Cerebellar nuclear complex (tissue), 1 donor: ENCODE measurements around the gene ALDH6A1.

Source experiments
- DNase-seq, 2 experiments: peaks; one replicate each; lab custom pipeline; 2025; lab: John Stamatoyannopoulos, UW

ALDH6A1 gene

DNA sequence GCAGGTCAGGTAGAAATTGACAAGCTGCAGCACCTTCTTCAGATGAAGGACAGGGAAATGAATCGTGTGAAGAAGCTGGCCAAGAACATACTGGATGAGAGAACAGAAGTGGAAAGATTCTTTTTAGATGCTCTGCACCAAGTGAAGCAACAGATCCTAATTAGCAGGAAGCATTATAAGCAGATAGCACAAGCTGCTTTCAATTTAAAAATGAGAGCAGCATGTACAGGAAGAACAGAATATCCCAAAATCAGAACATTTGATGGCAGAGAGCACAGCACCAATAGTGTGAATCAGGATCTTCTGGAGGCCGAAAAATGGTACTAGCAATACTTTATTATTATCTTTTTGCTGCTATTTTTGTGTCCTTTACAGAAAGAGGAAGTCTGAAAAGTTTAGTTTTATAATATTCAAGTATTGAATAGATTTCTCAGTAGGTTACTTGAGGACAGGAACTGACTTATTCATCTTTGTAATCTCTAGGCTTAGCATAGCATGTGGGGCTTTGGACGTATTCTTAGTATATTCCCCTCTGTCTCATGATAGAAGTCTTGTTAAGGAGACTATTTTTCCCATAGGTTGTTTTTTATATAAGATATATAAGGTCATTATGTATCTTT lies 34.3 kb downstream of the ALDH6A1 start:
- DNase-seq, result no peak

DNA sequence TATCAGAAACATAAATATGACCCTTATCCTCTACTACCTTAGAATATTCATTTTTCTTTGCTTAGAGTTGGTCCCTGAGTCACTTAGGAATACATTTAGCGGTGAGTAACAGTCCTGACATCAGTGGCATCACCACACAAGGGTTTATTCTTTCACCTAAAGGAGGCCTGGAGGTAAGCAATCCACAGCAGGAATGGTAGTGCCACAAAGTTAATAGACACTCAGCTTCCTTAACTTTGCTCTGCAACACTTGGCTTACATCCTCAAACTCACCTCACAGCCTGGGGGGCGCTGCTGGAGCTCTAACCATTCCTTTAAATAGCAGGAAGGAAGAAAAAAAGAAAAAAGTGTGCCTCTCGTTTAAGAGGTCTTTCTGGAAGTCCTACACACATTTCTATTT lies 36.0 kb downstream of the ALDH6A1 start:
- DNase-seq, result no peak

DNA sequence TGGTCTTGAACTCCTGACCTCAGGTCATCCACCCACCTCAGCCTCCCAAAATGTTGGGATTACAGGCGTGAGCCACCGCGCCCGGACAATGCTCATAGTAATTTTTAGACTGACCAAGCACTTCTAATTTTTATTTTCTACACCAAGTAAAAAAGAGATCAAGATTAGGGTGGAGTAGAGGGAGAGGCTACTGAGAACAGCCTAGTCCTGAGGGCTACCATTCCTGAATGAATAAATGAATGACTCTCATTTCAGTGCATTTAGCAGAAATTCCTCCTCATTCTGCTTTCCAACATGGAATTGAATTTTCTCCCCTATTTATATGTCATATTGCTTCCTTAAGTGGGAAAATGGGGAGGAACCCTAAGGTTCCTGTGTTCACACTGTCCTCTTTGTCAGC lies 38.7 kb downstream of the ALDH6A1 start:
- DNase-seq, result no peak

DNA sequence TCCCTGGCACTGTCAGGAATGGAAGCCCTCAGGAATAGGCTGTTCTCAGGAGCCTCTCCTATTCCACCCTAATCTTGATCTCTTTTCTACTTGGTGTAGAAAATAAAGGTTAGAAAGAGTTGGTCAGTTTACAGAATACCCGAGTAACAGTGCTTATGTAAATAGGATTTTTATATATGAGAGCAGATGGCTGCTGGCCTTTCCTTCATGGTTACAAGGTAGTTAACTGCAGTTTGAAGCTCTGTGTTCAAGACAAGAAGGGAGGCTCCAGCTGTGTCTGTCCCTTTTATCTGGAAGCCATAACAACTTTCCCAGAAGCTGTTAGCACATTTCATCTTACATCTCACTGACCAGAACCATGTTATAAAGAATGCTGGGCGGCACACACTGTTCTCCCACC lies 42.0 kb downstream of the ALDH6A1 start:
- DNase-seq, result no peak

DNA sequence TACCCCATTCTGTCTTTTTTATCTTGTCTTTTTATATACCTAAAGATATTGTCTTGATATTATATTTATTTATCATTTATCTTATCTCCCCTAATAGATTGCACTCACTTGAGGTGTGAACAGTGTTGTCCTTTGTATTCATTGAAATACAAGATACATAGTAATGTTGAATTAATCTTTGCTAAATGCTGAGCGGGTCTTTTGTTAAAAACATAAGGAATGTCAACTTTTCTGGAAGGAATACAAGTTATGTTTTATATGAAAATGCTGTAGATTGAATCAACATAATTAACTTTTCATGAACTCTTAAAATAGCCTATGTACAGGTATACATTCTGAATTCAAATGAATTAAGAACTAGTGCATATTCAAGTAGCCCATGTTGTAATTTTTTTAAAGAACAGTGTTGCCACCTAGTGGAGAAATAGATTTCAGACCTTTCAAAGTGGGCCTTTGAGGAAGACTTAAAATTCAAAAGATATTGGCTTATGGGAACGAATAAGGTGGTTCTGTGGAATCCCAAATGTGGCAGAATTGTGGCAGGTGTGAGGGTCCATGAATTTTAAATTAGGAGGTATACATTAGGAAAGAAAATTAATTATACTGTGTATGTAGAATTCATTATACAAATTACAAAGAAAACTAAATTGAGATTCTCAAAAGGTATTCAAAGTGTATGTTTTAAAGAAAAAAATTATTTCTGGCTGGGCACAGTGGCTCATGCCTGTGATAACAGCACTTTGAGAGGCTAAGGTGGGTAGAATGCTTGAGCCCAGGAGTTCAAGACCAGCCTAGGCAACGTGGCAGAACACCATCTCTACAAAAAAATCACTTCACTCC lies 46.0 kb downstream of the ALDH6A1 start:
- DNase-seq, result peak in 1 of 2 experiments; percentile 16

DNA sequence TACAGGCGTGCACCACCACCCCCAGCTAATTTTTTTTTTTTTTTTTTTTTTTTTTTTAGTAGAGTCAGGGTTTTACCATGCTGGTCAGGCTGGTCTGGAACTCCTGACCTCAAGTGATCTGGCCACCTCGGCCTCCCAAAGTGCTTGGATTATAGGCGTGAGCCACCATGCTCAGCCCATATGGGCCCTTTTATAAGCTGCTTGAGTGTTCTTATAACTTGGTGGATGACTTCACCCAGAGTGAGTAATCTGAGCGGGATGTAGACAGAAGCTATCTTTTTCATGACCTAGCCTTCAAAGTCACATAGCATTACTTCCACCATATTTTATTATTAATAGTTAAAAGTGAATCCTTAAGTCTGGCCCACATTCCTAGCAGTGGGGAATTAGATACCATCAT lies 48.7 kb downstream of the ALDH6A1 start:
- no peak for DNase-seq

DNA sequence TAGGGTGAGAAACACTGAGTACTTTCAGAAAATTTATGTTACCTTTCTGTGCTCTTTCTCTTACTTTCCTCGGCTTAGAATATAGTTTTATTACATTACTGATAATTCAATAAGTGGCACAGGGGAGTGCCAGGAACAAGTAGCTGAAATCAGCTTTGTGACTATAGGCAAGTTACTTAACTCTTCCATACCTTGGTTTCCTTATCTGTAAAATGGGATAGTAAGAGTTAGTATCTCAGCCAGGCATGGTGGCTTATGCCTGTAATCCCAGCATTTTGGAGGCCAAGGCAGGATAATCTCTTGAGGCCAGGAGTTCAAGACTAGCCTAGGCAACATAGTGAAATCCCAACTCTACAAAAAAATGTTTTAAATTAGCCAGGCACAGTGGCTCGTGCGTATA lies 49.7 kb downstream of the ALDH6A1 start:
- DNase-seq, result no peak

DNA sequence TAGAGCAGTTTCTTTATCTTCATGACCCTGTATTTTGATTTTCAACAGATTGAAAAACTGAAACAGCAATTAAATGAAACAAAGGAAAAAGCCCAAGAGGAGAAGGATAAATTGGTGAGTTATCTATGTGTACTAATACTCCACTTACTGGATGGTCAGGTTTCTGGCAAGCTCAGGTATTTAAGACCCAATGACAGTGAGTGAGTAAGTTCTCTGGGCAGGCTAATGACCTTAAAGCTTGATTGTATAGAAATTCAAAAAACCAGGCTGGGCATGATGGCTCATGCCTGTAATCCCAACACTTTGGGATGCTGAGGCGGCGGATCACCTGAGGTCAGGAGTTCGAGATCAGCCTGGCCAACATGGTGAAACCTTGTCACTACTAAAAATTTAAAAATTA lies 55.1 kb downstream of the ALDH6A1 start:
- no peak for DNase-seq

DNA sequence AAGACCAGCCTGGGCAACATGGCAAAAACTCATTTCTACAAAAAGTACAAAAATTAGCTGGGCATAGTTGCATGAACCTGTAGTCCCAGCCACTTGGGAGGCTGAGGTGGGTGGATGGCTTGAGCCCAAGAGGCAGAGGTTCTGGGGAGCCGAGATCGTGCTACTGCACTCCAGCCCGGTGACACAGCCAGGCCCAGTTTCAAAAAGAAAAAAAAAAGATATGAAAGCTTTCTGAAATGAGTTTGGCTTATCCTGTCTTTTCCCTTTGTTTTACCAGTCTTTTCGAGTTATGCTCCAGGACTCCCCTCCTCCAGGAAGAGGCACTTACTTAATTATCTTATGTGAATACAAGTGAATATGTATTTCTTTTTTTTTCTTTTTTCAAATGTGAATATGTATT lies 61.9 kb downstream of the ALDH6A1 start:
- DNase-seq, result no peak

DNA sequence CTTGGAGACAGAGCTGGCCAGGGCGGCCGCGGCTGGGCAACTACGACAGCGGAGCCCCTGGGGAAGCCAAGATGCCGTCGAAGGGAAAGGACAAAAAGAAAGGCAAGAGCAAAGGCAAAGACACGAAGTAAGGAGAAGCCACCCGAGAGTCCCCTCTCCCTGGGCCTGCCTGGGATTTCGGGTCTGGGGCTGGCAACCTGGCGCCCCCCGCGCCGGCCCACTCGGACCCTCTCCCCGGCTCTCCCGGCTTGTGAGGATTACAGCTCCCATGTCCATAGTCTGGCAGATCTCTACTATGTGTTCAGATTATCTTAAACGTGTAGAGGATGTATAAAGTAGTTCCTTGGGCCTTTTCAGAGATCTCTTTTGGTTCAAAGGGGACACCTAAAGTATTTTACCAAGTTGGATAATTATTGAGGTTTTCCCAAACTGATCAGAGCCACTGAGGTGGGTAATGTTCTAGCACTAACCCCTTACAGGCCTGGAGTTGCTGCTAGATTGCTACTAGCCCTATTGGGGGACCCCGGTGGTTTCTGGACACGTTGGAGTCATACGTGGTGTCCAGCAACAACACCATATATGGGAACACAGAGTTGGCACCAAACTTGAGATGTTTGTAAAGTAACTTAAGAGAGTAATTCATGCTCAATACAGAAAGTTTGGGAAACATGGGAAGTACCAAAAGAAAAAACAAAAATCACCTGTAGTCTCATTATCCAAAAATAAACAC lies 64.7 kb downstream of the ALDH6A1 start:
- no peak for DNase-seq

DNA sequence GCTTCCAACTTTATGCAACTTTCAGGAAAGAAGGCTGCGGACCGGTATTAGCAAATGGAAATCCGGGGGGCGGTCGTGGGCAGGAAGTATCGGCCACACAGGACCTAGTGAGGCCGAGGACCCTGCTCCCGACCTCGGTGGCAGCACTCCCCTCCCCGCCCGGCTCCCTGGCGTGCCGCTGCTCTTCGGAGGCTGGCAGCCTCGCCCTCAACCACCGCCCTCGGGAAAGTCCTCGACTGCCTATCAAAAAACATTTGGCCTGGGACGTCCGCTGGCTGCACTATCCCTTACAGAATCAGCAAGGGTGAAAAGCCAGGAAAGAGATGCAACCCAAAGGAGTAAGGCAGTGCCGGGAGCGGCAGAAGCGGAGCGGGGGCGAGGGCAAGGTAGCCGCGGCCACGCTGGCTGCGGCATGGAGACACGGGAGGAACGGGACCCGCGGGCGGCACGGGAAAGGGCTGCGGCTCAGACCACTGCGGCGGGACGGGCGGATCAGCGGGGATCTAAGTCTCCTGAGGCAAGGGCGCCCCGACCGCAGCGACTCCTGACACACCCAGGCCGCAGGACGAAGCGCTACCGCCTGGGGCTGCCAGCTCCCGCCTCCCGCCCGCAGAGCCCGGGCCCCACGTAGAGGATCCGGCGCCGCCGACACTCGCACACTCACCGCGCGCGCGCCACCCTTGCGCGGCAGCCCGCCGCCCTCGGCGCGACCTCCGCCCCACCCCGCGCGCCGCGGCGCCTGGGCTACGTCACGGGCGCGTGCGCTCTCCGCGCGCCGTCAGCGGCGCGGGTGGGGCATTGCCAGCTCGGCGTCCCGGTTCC lies 65.5 kb downstream of the ALDH6A1 start, which contains the start of the genes BBOF1 and ENTPD5:
Gene BBOF1 (plus strand): TSS at position 764 of the 822 bp plus-strand sequence. CDS start 130 bp downstream, outside the sequence.
Gene ENTPD5 (minus strand): TSS at position 703 of the 822 bp plus-strand sequence. CDS start 31,186 bp downstream, outside the sequence.
- DNase-seq, result peak in 1 of 2 experiments; percentile 23

DNA sequence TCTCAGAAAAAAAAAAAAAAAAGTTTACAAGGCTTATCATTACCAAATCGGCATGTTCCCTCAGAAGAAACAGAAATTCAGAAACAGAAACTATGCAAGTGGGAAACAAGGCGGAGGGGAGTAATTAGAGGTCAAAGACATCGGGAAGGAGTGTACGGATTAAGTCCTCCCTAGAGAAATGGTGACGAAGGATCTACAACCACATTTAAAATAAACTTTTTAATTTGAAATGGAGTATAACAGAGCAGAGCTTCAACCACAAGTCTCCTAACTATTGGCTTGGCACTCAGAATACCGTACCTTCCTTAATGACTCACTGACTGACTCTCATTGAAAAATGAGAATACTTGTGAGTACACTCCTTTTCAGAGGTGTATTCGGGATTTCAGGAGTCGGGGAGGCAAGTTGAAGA lies 66.1 kb downstream of the ALDH6A1 start:
- no peak for DNase-seq

DNA sequence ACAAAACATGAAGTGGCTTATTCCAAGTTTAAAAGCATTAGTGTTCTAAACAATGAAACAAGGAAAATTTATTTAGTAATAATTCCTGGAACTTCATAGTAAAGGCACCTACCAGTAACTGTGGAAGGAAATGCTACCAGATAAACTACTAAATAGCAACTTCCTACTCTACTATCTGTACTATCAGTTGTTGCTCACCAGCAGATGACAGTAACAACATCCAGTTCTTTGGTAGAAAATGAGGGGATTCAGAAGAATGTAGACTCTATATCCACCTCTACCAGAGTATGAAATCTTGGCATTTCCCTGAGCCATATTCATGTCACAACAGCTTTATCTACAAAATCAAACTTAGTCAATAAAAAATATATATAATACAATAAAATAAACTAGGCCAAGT lies 68.3 kb downstream of the ALDH6A1 start:
- DNase-seq, result no peak

DNA sequence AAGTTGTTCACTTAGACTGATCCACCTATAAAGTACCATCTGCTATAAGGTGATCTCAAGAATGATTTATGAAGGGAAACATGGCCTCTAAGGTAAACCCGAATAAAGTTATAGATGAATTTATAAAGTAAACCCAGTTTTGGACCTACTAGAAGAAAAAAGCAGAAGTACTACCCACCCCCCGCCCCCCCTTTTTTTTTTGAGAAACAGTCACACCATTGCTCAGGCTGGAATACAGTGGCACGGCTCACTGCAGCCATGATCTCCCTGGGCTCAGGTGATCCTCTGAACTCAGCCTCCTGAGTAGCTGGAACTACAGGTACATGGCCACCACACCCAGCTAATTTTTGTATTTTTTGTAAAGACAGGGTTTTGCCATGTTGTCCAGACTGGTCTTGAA lies 69.1 kb downstream of the ALDH6A1 start:
- DNase-seq, result no peak

DNA sequence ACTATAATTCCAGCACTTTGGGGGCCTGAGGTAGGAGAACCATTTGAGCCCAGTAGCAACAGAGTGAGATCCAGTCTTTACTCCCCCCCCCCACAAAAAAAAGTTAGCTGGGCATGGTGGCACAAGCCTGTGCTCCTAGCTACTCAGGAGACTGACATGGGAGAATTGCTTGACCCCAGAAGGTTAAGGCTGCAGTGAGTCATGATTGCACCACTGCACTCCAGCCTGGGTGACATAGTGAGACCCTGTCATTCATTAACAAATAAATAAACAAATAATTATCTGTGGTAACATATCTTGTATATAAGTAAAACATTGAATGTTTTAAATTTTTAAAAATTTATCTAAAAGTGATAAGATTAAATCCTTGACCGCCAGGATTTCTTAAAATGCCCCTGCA lies 70.0 kb downstream of the ALDH6A1 start:
- no peak for DNase-seq

DNA sequence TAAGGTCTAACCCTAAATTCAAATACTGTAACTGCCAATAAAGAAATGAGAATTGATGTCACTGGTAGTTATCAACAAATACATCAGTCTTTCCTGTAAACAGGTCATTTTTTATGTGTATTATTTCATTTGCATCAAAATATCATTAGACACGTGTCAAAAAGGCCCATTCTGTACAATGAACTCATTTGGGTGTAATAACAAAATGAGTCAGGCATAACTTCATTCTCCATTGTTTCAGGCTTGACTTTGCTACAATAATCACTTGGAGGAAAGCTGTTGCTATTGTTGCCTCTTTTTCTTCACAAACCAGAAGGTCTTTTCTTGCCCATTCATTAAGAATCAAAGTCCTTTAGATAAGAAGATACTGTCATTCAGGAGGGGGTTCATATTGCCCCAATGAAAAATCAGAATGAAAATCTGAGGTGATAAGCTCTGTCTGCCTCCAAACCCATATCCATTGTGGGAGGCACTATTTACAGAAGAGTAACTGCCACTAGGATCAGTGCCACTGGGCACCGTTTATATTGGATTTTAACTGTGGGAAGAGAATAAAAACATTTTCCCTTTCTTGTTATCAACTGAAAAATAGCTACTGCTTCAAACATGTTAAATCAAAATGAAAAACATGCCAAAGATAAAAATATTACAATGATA lies 75.3 kb downstream of the ALDH6A1 start:
- no peak for DNase-seq
